Head of caudate nucleus (tissue), 42 donors: ENCODE data around the gene B4GALNT2.
"Not testable (repeated sequence)": the region's sequence is repeated elsewhere in the genome, so short reads cannot be mapped to it uniquely, and the experiment has no call there.

Experiments
- DNase-seq, 42 donors: peaks; one replicate each; pipeline versions ENCODE4 v3.0.0 to v3.0.0-alpha.2; 2020 to 2021; ENCODE audit warnings: mixed read lengths in 7 of 42
- intact Hi-C: fragments of 100-400 bp; cut with DNase I; formaldehyde crosslinking; loops from one replicate; pipeline ENCODE4 v1.15.0; 2022

B4GALNT2 gene

GRCh38 chr17:49170216-49170615 lies 37.6 kb downstream of the B4GALNT2 start:
- DNase-seq: no peak
- intact Hi-C loops: loop anchor here (10.0 kb wide), 1 partner anchor 55 kb away; no protein-coding TSS in a partner anchor

DNA sequence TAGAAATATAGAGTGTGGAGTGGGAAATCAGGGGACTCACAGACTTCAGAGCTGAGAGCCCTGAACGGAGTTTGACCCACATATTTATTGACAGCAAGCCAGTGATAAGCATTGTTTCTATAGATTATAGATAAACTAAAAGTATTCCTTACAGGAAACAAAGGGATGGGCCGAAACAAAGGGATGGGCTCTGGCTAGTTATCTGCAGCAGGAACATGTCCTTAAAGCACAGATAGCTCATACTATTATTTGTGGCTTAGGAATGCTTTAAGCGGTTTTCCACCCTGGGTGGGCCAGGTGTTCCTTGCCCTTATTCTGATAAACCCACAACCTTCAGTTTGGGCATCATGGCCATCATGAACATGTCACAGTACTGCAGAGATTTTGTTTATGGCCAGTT lies 38.1 kb downstream of the B4GALNT2 start:
- not testable (repeated sequence) for DNase-seq
- intact Hi-C loops: loop anchor here (10.0 kb wide), 1 partner anchor 54 kb away; no protein-coding TSS in a partner anchor

GRCh38 chr17:49175978-49176377 lies 43.4 kb downstream of the B4GALNT2 start:
- DNase-seq: not testable (repeated sequence)
- intact Hi-C loops: loop anchor here (10.0 kb wide), 1 partner anchor 49 kb away; no protein-coding TSS in a partner anchor

- intact Hi-C loops: no loop called here
- peak; percentile 12 to 85 (median 65) for DNase-seq
Measured at GRCh38 chr17:49180303-49180702, 47.7 kb downstream of the B4GALNT2 start.

GRCh38 chr17:49180998-49181635 lies 48.5 kb downstream of the B4GALNT2 start:
- intact Hi-C loops: no loop called here
- no peak for DNase-seq

DNA sequence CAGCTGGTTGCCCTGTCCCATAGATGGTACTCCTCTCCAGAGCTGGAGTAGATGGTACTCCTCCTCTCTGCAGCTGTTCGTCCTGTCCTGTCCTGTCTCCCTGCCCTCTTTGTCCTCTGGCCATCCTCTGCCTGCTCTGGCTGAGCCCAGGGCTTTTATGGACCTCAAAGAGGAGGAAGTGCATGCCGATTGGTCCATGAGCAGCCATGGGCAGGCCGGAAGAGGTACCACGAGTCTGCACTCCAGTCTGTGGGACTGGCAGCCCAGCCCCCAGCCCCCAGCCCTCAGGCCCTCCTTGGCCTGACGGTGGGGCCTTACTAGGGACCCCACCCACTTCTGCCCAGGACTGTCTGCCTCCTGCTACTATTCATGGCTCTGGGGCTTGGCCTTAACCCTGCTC lies 50.8 kb downstream of the B4GALNT2 start:
- intact Hi-C loops: no loop called here

GRCh38 chr17:49183801-49184200 lies 51.2 kb downstream of the B4GALNT2 start:
- intact Hi-C loops: no loop called here

More for the DNA sequence above, 50.8 kb downstream of the B4GALNT2 start:
- no peak for DNase-seq

GRCh38 chr17:49184522-49184921 lies 52.0 kb downstream of the B4GALNT2 start:
- intact Hi-C loops: not testable (repeated sequence)

More at GRCh38 chr17:49183801-49184200, 51.2 kb downstream of the B4GALNT2 start:
- no peak for DNase-seq

DNA sequence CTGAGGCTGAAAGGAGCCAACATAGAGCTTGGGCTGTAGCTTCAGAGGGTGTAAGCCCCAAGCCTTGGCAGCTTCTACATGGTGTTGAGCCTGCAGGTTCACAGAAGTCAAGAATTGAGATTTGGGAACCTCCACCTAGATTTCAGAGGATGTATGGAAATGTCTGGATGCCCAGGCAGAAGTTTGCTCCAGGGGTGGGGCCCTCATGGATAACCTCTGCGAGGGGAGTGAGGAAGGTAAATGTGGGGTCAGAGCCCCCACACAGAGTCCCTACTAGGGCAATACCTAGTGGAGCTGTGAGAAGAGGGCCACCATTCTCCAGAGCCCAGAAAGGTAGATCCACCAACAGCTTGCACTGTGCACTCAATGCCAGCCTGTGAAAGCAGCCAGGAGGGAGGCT lies 52.8 kb downstream of the B4GALNT2 start:
- DNase-seq, intact Hi-C loops: not testable (repeated sequence)

More at GRCh38 chr17:49184522-49184921, 52.0 kb downstream of the B4GALNT2 start:
- not testable (repeated sequence) for DNase-seq

DNA sequence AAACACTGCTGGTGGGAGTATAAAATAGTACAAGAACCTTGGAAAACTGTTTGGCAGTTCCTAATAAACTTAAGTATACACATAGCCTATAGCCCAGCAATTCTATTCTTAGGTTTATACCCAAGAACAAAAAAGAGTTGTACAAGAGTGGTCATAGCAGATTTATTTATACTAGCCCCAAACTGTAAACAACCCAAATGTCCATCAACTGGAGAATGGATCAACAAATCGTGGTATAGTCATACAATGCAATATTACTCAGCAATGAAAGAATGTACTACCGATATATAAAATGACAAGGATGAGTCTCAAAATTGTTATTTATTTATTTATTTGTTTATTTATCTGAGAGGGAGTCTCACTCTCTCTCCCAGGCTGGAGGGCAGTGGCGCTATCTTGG lies 54.7 kb downstream of the B4GALNT2 start:
- intact Hi-C loops: no loop called here
- DNase-seq: no peak

DNA sequence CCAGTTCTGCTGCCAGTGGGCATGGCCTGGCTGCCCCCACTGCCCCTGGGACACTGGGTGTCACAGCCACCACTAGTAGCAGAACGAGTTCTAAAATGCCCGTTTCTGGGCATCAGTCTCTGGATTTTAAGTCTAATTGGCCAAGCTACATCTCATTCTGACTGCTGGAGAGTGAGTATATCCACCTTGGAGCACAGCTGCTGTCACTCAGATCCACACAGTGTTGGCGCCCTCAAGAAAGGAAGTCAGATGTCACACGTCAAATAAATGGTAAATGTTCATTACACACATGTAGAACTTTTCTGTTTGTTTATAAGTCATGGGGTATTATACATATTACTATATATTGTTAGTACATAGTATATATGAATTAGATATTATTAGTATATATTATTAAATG lies 58.4 kb downstream of the B4GALNT2 start:
- no peak for DNase-seq
- intact Hi-C loops: loop anchor here (5.0 kb wide), 1 partner anchor 36 kb away; no protein-coding TSS in a partner anchor

DNA sequence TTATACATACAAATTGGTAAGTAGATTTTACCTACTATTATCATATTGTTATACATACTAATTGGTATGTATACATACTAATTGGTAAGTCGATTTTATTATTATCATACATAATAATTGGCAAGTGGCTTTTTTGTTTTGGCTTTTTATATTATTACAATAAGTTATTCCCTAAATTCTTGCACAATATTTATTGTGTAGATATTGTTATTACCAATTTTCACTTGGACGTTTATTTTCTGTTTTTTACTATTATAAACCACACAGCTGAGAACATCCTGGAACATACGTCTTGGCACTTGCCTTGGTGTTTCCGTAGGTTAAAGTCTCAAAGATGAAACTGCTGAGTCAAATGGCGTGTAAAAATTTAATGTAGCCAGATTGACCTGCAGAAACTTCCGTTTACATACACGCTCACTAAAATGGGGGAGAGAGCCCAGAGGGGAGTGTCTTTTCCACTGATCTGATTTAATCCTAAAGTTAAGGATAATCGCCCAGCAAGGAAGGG lies 58.9 kb downstream of the B4GALNT2 start:
- no peak for DNase-seq
- intact Hi-C loops: loop anchor here (5.0 kb wide), 1 partner anchor 36 kb away; no protein-coding TSS in a partner anchor

DNA sequence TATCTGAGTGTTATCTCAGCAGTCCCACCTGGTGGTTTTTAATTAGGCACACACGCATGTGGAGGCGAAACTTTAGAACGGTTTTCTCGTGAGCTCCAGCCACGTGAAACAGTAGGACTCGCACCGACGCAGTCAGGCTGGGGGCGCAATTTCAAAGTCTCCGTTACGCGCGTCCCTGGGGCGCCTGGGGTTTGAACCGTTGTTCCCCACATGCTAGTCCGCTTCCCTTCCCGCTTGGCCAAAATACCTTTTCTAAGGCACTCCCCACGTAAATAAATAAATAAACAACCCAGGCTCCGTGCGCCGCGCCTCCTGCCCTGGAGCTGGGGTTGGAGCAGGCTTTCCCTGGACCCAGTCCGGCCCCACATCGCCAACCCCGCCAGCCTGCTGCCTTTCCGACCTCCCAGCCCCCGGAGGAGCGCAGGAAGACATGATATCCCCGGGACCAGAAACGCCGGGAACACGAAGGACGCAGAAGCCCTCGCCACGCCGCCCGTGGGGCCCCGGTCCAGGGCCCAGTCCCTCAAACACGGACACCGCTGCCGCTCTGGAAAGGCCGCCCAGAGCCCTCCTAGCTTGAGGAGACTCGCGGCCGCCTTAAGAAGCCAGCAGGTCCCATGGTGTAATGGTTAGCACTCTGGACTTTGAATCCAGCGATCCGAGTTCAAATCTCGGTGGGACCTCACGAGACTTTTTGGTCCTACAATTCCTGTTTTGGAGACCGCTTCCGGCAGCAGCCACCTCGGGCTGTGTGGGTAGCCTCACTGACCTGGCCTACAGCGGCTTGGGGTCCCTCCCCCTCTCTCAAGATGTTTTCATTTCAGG lies 59.6 kb downstream of the B4GALNT2 start:
- intact Hi-C loops: loop anchor here (5.0 kb wide), 1 partner anchor 35 kb away; no protein-coding TSS in a partner anchor
- peak; percentile 85 to 97 (median 92) for DNase-seq

- intact Hi-C loops: loop anchor here (5.0 kb wide), 1 partner anchor 34 kb away; no protein-coding TSS in a partner anchor
- peak; percentile 59 to 97 (median 84) for DNase-seq
Measured at GRCh38 chr17:49193513-49194296, 61.1 kb downstream of the B4GALNT2 start.

DNA sequence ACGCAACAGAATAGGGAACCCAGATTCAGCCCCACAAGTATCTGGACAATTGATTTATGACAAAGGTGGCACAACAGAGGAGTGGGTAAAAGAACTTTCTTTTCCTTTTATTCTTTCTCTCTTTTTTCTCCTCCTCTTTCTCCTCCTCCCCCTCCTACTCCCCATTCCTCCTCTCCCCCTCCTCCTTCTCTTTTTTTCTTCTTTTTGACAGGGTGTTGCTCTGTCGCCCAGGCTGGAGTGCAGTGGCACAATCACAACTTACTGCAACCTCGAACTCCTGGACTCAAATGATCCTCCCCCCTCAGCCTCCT lies 61.7 kb downstream of the B4GALNT2 start:
- no peak for DNase-seq
- intact Hi-C loops: loop anchor here (5.0 kb wide), 1 partner anchor 33 kb away; no protein-coding TSS in a partner anchor

DNA sequence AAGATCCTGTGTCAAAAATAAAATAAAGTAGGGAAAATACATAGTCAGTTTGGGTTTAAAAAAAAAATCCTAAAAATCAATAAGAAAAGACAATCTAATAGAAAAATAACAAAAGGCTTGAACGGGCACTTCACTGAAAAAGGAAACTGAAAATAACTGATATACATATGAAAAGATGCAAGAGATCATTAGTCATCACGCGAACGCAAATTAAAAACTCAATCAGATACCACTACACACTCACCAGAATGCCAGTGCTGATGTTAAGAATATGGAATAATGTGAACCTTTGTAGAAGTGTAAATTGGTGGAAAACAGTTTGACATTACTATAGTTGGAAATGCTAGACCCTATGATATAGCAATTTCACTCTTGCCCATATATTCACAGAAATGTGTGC lies 63.2 kb downstream of the B4GALNT2 start:
- DNase-seq: no peak
- intact Hi-C loops: no loop called here

GRCh38 chr17:49196520-49196919 lies 64.0 kb downstream of the B4GALNT2 start:
- intact Hi-C loops: no loop called here
- DNase-seq: no peak

GRCh38 chr17:49197346-49197998 lies 64.9 kb downstream of the B4GALNT2 start:
- intact Hi-C loops: no loop called here
- no peak for DNase-seq

GRCh38 chr17:49198211-49198610 lies 65.6 kb downstream of the B4GALNT2 start:
- intact Hi-C loops: no loop called here
- DNase-seq: no peak
